Mesenchymal stem cell (in vitro differentiated cells and primary cell): ENCODE measurements around the gene FOXK1.

Source experiments
- DNase-seq: peaks from one replicate; pipeline ENCODE4 v3.0.0-alpha.2; 2013
- H2AFZ ChIP-seq: one replicate; pipeline ENCODE4 v1.6.1; 2013; ENCODE audit warnings: low read depth, mild to moderate bottlenecking, control low read depth, inconsistent platforms, low read length, moderate library complexity
- H2AK5ac ChIP-seq: 2 replicates; pipeline ENCODE4 v1.6.1; 2013; ENCODE audit warnings: low read length, moderate library complexity, mild to moderate bottlenecking, inconsistent platforms; ENCODE audit not compliant: severe bottlenecking
- H2BK120ac ChIP-seq: one replicate; pipeline ENCODE4 v1.6.1; 2013; ENCODE audit warnings: low read depth, mild to moderate bottlenecking, inconsistent platforms, low read length, moderate library complexity
- H2BK12ac ChIP-seq, 2 experiments: one replicate each; pipeline ENCODE4 v1.6.1; 2013; ENCODE audit warnings: inconsistent platforms in 2 of 2, low read length in 2 of 2, mild to moderate bottlenecking in 2 of 2, moderate library complexity in 2 of 2, control low read depth in 1 of 2
- H2BK15ac ChIP-seq: one replicate; pipeline ENCODE4 v1.6.1; 2013; ENCODE audit warnings: mild to moderate bottlenecking, low read depth, inconsistent platforms; ENCODE audit not compliant: poor library complexity, severe bottlenecking
- H2BK5ac ChIP-seq: 2 replicates; pipeline ENCODE4 v1.6.1; 2013; ENCODE audit warnings: low read depth, mild to moderate bottlenecking, low read length, control low read depth, inconsistent platforms; ENCODE audit not compliant: poor library complexity, severe bottlenecking
- H3K14ac ChIP-seq, 2 experiments: one replicate each; pipeline ENCODE4 v1.6.1; 2013; ENCODE audit warnings: inconsistent platforms in 2 of 2, low read length in 2 of 2, control low read depth in 1 of 2, mild to moderate bottlenecking in 1 of 2, moderate library complexity in 1 of 2
- H3K18ac ChIP-seq, 2 experiments: one replicate each; pipeline ENCODE4 v1.6.1; 2013; ENCODE audit warnings: inconsistent platforms in 2 of 2, low read length in 2 of 2, control low read depth in 1 of 2, low read depth in 1 of 2, mild to moderate bottlenecking in 1 of 2
- H3K23ac ChIP-seq, 2 experiments: one replicate each; pipeline ENCODE4 v1.6.1; 2013; ENCODE audit warnings: inconsistent platforms in 2 of 2, low read length in 2 of 2, mild to moderate bottlenecking in 2 of 2, moderate library complexity in 2 of 2, control low read depth in 1 of 2
- H3K27ac ChIP-seq: 2 replicates; pipeline ENCODE4 v1.5.1; 2013; ENCODE audit warnings: mild to moderate bottlenecking, moderate library complexity, low read length, control low read depth, inconsistent platforms; ENCODE audit not compliant: poor library complexity, severe bottlenecking
- H3K27me3 ChIP-seq, 2 experiments: 2 replicates each; pipeline versions ENCODE4 v1.6.1 to v1.7.0; 2013; ENCODE audit warnings: low read length in 2 of 2, mild to moderate bottlenecking in 2 of 2, moderate library complexity in 2 of 2, control low read depth in 1 of 2, inconsistent platforms in 1 of 2; ENCODE audit not compliant: control insufficient read depth in 1 of 2, insufficient read depth in 1 of 2
- H3K36me3 ChIP-seq, 2 experiments: 2 replicates each; pipeline versions ENCODE4 v1.6.1 to v1.7.0; 2013; ENCODE audit warnings: low read length in 2 of 2, control low read depth in 1 of 2, inconsistent platforms in 1 of 2, low read depth in 1 of 2, mild to moderate bottlenecking in 1 of 2; ENCODE audit not compliant: insufficient read depth in 2 of 2, control insufficient read depth in 1 of 2
- H3K4ac ChIP-seq, 2 experiments: one replicate each; pipeline ENCODE4 v1.6.1; 2013; ENCODE audit warnings: inconsistent platforms in 2 of 2, low read length in 2 of 2, mild to moderate bottlenecking in 2 of 2, moderate library complexity in 2 of 2, control low read depth in 1 of 2, low read depth in 1 of 2
- H3K4me1 ChIP-seq: 2 replicates; pipeline ENCODE4 v1.6.1; 2013; ENCODE audit warnings: low read depth, low read length, control low read depth; ENCODE audit not compliant: control insufficient read depth, insufficient read depth
- H3K4me2 ChIP-seq: 2 replicates; pipeline ENCODE4 v1.6.1; 2013; ENCODE audit warnings: low read length, mild to moderate bottlenecking, inconsistent platforms; ENCODE audit not compliant: poor library complexity, severe bottlenecking
- H3K4me3 ChIP-seq, 2 experiments: 2 replicates each; pipeline versions ENCODE4 v1.5.1 to v1.7.0; 2013; ENCODE audit warnings: low read length in 2 of 2, mild to moderate bottlenecking in 2 of 2, control low read depth in 1 of 2, low read depth in 1 of 2; ENCODE audit not compliant: insufficient read depth in 1 of 2
- H3K79me1 ChIP-seq: replicated peaks from 2 replicates; pipeline ENCODE4 v1.6.1; 2013; ENCODE audit warnings: mild to moderate bottlenecking, control low read depth, low read length, inconsistent platforms; ENCODE audit not compliant: poor library complexity, severe bottlenecking
- H3K9ac ChIP-seq: 2 replicates; pipeline ENCODE4 v1.7.0; 2013; ENCODE audit warnings: mild to moderate bottlenecking, low read length, moderate library complexity
- H3K9me3 ChIP-seq: 2 replicates; pipeline ENCODE4 v1.7.0; 2013; ENCODE audit warnings: mild to moderate bottlenecking, low read length; ENCODE audit not compliant: control insufficient read depth
- H4K8ac ChIP-seq: one replicate; pipeline ENCODE4 v1.6.1; 2013; ENCODE audit warnings: inconsistent platforms, mild to moderate bottlenecking, low read length, moderate library complexity
- H4K91ac ChIP-seq: one replicate; pipeline ENCODE4 v1.6.1; 2013; ENCODE audit warnings: mild to moderate bottlenecking, low read length, inconsistent platforms
- WGBS: methylation state at CpG from one replicate; pipeline ENCODE4 v1.1.7; 2013; ENCODE audit warnings: mixed read lengths; 5-methylcytosine and 5-hydroxymethylcytosine counted together

The FOXK1 gene

GRCh38 chr7:4788627-4789189, 106.6 kb downstream of the FOXK1 start:
- Histone ChIP-seq H3K14ac (no peak overlapping the region), H3K9ac (no peak overlapping the region), H2BK120ac (no peak overlapping the region), H3K4me1 (peaks cover 6% of the 10 kb centered on the region), H3K18ac (no peak overlapping the region), H2BK15ac (no peak overlapping the region), H2BK12ac (no peak overlapping the region), H3K27ac (no peak overlapping the region), H3K36me3 (peaks cover 69 to 94% of the 10 kb centered on the region in 2 experiments), H3K23ac (no peak overlapping the region), H3K4me2 (no peak overlapping the region), H2AFZ (no peak overlapping the region), H4K8ac (peak overlapping the region; percentile 46), H3K27me3 (no peaks in the 10 kb centered on the region), H3K4ac (no peak overlapping the region), H2AK5ac (no peak overlapping the region), H3K79me1 (peaks cover 31% of the 10 kb centered on the region), H3K9me3 (no peaks in the 10 kb centered on the region), H3K4me3 (peak overlapping the region in 1 of 2 experiments; percentile 7), H4K91ac (no peak overlapping the region), H2BK5ac (no peak overlapping the region)
- 94% methylated on average over 27 of the region's 27 CpGs for WGBS
- no peak for DNase-seq

GRCh38 chr7:4789194-4790077, 107.3 kb downstream of the FOXK1 start:
- Histone ChIP-seq H3K9me3 (no peaks in the 10 kb centered on the region), H4K91ac (no peak overlapping the region), H3K36me3 (peaks cover 65 to 86% of the 10 kb centered on the region in 2 experiments), H2BK15ac (no peak overlapping the region), H2BK120ac (no peak overlapping the region), H2BK5ac (no peak overlapping the region), H3K27me3 (no peaks in the 10 kb centered on the region), H3K79me1 (peaks cover 24% of the 10 kb centered on the region), H4K8ac (no peak overlapping the region), H3K27ac (no peak overlapping the region), H2AK5ac (no peak overlapping the region), H3K9ac (no peak overlapping the region), H2AFZ (no peak overlapping the region), H3K4me2 (no peak overlapping the region), H3K14ac (no peak overlapping the region), H3K4ac (no peak overlapping the region), H2BK12ac (no peak overlapping the region), H3K18ac (no peak overlapping the region), H3K4me3 (no peak overlapping the region), H3K4me1 (peaks cover 4% of the 10 kb centered on the region), H3K23ac (no peak overlapping the region)
- 95% methylated on average over 24 of the region's 26 CpGs for WGBS
- DNase-seq: no peak

DNA sequence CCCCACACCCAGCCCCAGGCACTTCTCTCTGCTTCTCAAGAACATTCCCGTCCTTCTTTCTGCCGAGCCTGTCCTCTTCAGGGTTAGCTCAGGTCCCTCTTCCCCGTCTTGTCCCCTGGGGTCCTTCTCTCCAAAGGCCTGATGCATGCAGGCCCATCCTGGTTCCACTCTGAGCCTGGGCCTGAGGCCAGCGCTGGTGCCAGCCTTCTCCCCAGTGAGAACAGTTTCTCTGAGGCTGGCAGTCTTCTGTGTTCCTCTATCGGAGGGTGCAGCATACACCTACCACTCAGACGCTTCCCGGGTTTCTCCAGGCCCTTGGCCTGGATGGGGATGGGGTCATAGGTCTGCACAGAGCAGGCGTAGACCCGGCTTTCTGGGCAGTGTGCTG, 108.0 kb downstream of the FOXK1 start:
- Histone ChIP-seq H2BK120ac (no peak overlapping the region), H3K79me1 (peaks cover 19% of the 10 kb centered on the region), H2AK5ac (no peak overlapping the region), H3K4me1 (peaks cover 4% of the 10 kb centered on the region), H3K18ac (no peak overlapping the region), H3K9me3 (no peaks in the 10 kb centered on the region), H3K4me2 (no peak overlapping the region), H3K23ac (no peak overlapping the region), H4K8ac (no peak overlapping the region), H3K14ac (no peak overlapping the region), H2BK12ac (no peak overlapping the region), H3K36me3 (peaks cover 64 to 80% of the 10 kb centered on the region in 2 experiments), H2BK15ac (no peak overlapping the region), H3K4ac (no peak overlapping the region), H3K27ac (no peak overlapping the region), H3K9ac (no peak overlapping the region), H2BK5ac (no peak overlapping the region), H3K4me3 (no peak overlapping the region), H2AFZ (no peak overlapping the region), H4K91ac (no peak overlapping the region), H3K27me3 (no peaks in the 10 kb centered on the region)
- 94% methylated on average over 9 of the region's 9 CpGs for WGBS
- DNase-seq: no peak

DNA sequence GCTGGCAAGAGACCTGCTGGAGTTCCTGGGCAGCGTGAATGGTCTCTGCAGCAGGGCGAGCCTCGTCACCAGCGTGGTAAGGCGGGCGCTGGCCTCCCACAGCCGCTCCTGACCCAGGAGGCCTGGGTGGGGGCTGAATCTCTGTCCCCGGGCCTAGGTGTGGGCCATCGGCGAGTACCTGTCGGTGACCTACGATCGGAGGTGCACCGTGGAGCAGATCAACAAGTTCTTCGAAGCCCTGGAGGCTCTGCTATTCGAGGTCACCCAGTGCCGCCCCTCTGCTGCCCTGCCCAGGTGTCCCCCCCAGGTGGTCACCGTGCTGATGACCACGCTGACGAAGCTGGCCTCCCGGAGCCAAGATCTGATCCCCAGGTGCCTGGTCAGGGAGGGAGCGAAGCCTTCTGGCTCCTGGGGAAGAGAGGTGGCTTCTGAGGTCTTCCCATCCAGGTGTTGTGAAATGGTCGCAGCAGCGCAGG, 108.5 kb downstream of the FOXK1 start:
- Histone ChIP-seq H2BK5ac (no peak overlapping the region), H3K27me3 (no peaks in the 10 kb centered on the region), H3K14ac (no peak overlapping the region), H3K27ac (no peak overlapping the region), H4K91ac (no peak overlapping the region), H4K8ac (no peak overlapping the region), H3K23ac (no peak overlapping the region), H3K4me2 (no peak overlapping the region), H2BK12ac (no peak overlapping the region), H3K4me1 (peaks cover 4% of the 10 kb centered on the region), H3K9me3 (no peaks in the 10 kb centered on the region), H3K4ac (no peak overlapping the region), H2AK5ac (no peak overlapping the region), H3K4me3 (no peak overlapping the region), H2AFZ (no peak overlapping the region), H2BK120ac (no peak overlapping the region), H2BK15ac (no peak overlapping the region), H3K9ac (no peak overlapping the region), H3K18ac (no peak overlapping the region), H3K36me3 (peaks cover 59 to 75% of the 10 kb centered on the region in 2 experiments), H3K79me1 (peaks cover 15% of the 10 kb centered on the region)
- DNase-seq: no peak
- WGBS: 98% methylated on average over 24 of the region's 24 CpGs
